HG03025 (cell line): Measurements from ENCODE around the gene PLRG1.

ENCODE experiments used
- ATAC-seq: cut with Tn5 transposase; IDR thresholded peaks from one replicate; pipeline ENCODE4 v1.9.1; 2021; ENCODE audit warnings: mild to moderate bottlenecking, moderate library complexity; ENCODE audit not compliant: unreplicated experiment, low FRiP score

Gene PLRG1

DNA sequence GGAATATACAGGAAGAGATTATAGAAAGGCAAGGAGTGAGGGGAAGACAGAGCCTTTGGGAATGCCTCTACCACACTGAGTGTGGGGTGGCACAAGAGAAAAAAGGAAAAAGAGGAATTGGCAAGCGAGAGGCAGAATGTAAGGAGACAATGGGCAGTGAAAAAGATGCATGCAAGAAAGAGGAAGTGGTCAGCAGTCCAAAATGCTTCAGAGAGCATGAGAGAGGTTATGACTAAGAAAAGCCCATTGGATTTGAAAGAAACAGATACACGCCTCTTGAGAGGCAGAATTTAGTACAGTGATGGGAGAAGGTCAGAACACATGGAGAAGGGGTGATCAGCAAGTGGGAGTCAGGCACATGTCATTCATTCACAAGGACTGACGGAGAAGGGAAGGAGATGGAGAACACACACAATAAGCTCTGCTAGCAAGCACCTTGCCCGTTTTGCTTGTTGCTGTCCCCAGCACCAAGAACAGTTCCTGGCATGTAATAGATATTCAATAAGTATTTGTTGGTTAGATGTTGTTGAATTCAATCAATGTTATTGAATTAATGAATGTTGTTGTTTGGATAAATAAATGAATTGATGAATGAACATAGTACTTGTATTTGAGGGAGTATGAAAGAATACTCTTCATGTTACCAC is 65.0 kb downstream of the PLRG1 start:
- ATAC-seq = peak; percentile 99
